Body of pancreas (tissue), 4 donors: ENCODE measurements around the gene RHBDF1. TPM values are rescaled to one million over a fixed set of nuclear protein-coding genes. Genes with fewer than 3 reads are reported as not detected.

ENCODE experiments used
- ATAC-seq: fragments of 150-250 bp; one replicate; pipeline ENCODE4 v1.9.1; 2016
- DNase-seq, 4 donors: peaks; one replicate each; pipeline ENCODE4 v3.0.0-alpha.2; 2019
- H3K27ac ChIP-seq, 4 donors: fragments of 200-600 bp; sonication (generic); 1 replicate in 3 of 4; 2 replicates in 1 of 4; pipeline versions ENCODE4 v1.5.1 to v1.6.1; 2016 to 2019; ENCODE audit warnings: mild to moderate bottlenecking in 1 of 4, mixed read lengths in 1 of 4, moderate library complexity in 1 of 4
- H3K27me3 ChIP-seq, 2 donors: fragments of 200-600 bp; sonication (generic); one replicate each; pipeline ENCODE4 v1.6.0; 2016; ENCODE audit warnings: mild to moderate bottlenecking in 1 of 2
- H3K36me3 ChIP-seq, 2 donors: fragments of 200-600 bp; sonication (generic); replicated peaks in 1 of 2; 2 replicates each; pipeline ENCODE4 v1.5.1; 2016; ENCODE audit warnings: low read depth in 2 of 2; ENCODE audit not compliant: insufficient read depth in 1 of 2
- H3K4me1 ChIP-seq: fragments of 200-600 bp; sonication (generic); one replicate; pipeline ENCODE4 v1.6.0; 2016
- H3K4me3 ChIP-seq, 2 donors: fragments of 200-600 bp; sonication (generic); 1 replicate in 1 of 2; 2 replicates in 1 of 2; pipeline ENCODE4 v1.5.1; 2016 to 2019
- H3K9me3 ChIP-seq, 3 donors: fragments of 200-600 bp; sonication (generic); 1 replicate in 2 of 3; 2 replicates in 1 of 3; pipeline ENCODE4 v1.5.1; 2016
- CTCF ChIP-seq, 7 experiments: fragments of 450-650 bp in 4 of 7; fragments of 200-600 bp in 3 of 7; sonication (generic) in 3 of 7; IDR thresholded peaks; one replicate each; pipeline ENCODE4 v1.5.1; 2016 to 2019; ENCODE audit warnings: antibody characterized with exemption in 7 of 7
- POLR2A ChIP-seq, 3 donors: fragments of 450-650 bp; IDR thresholded peaks; one replicate each; pipeline ENCODE4 v1.6.1; 2016; ENCODE audit warnings: antibody characterized with exemption in 3 of 3, mild to moderate bottlenecking in 2 of 3
- WGBS, 2 donors: methylation state at CpG; one replicate each; pipeline ENCODE4 v1.1.5; 2017; 5-methylcytosine and 5-hydroxymethylcytosine counted together
- intact Hi-C: fragments of 100-400 bp; cut with DNase I; formaldehyde crosslinking; loops from one replicate; pipeline ENCODE4 v1.15.1; 2023
- total RNA-seq, 2 donors: library from RNA; depleted of rRNA; stranded (reverse); fragments of >200 nt; gene quantifications; one replicate each; pipeline ENCODE4 v1.1.0, GENCODE V29; 2016

Gene RHBDF1
- total RNA-seq, 2 donors from 2014 or later: 16.3 to 27.7 TPM

GRCh38 chr16:85407-85782 is 13.0 kb upstream of the RHBDF1 start:
- Histone ChIP-seq H3K27ac (peak overlapping the region in 1 of 4 donors; percentile 36), H3K27me3 (no peaks in the 10 kb centered on the region), H3K4me3 (no peak overlapping the region), H3K9me3 (no peaks in the 10 kb centered on the region), H3K36me3 (peaks cover 3 to 5% of the 10 kb centered on the region in 2 donors), H3K4me1 (peaks cover 23% of the 10 kb centered on the region)
- ATAC-seq (no peak), DNase-seq (no peak)
- intact Hi-C loops: no loop called here
- WGBS, 2 donors: 69 to 74% methylated on average over 8 to 16 of the region's 18 CpGs
- TF ChIP-seq CTCF (IDR thresholded peaks at IDR 0.05) (no peak), POLR2A (IDR thresholded peaks at IDR 0.05) (no peak)

GRCh38 chr16:84718-85406 is 12.4 kb upstream of the RHBDF1 start:
- H3K4me3 ChIP-seq: no peak overlapping the region
- H3K36me3 ChIP-seq: peaks cover 3 to 5% of the 10 kb centered on the region in 2 donors
- 62 to 63% methylated on average over 7 of the region's 7 CpGs for WGBS, 2 donors
- ATAC-seq (peak; percentile 45), DNase-seq (peak in 3 of 4 donors; percentile 41 to 43 (median 42))
- TF ChIP-seq POLR2A (IDR thresholded peaks at IDR 0.05): no peak
- TF ChIP-seq CTCF (IDR thresholded peaks at IDR 0.05): no peak
- no peaks in the 10 kb centered on the region for H3K9me3 ChIP-seq
- intact Hi-C loops: no loop called here
- H3K27ac ChIP-seq: peak overlapping the region in 1 of 4 donors; percentile 36
- H3K27me3 ChIP-seq: no peaks in the 10 kb centered on the region
- H3K4me1 ChIP-seq: peaks cover 19% of the 10 kb centered on the region

GRCh38 chr16:83781-84615 is 11.6 kb upstream of the RHBDF1 start:
- ATAC-seq: no peak
- Histone ChIP-seq H3K9me3 (no peaks in the 10 kb centered on the region), H3K27me3 (no peaks in the 10 kb centered on the region), H3K36me3 (peaks cover 3 to 5% of the 10 kb centered on the region in 2 donors), H3K4me1 (peaks cover 23% of the 10 kb centered on the region), H3K4me3 (no peak overlapping the region), H3K27ac (peak overlapping the region in 1 of 4 donors; percentile 29)
- TF ChIP-seq CTCF (IDR thresholded peaks at IDR 0.05) (no peak), POLR2A (IDR thresholded peaks at IDR 0.05) (no peak)
- intact Hi-C loops: no loop called here
- no peak for DNase-seq
- WGBS, 2 donors: 66 to 74% methylated on average over 14 to 21 of the region's 21 CpGs

- H3K4me1 ChIP-seq: peaks cover 27% of the 10 kb centered on the region
- no peak for ATAC-seq
- no peaks in the 10 kb centered on the region for H3K9me3 ChIP-seq
- no peak overlapping the region for H3K4me3 ChIP-seq
- intact Hi-C loops: no loop called here
- no peak overlapping the region for H3K27ac ChIP-seq
- H3K27me3 ChIP-seq: no peaks in the 10 kb centered on the region
- H3K36me3 ChIP-seq: peaks cover 3 to 5% of the 10 kb centered on the region in 2 donors
- TF ChIP-seq CTCF (IDR thresholded peaks at IDR 0.05): no peak
- no peak for TF ChIP-seq POLR2A (IDR thresholded peaks at IDR 0.05)
- 94 to 96% methylated on average over 15 to 31 of the region's 31 CpGs for WGBS, 2 donors
- DNase-seq: no peak
These were observed 10.7 kb upstream of the RHBDF1 start for GRCh38 chr16:83060-83603.
